CD4-positive, alpha-beta memory T cell (primary cell): ENCODE measurements around the gene SHC3. TPM values are rescaled to one million over a fixed set of nuclear protein-coding genes. Genes with fewer than 3 reads are reported as not detected.

Experiments
- CTCF ChIA-PET: fragments of 350-600 bp; sonication (Branson Sonifier 250); formaldehyde crosslinking; loops from one replicate; lab custom pipeline; 2021; ENCODE audit warnings: inconsistent platforms; ENCODE audit not compliant: partially characterized antibody; lab: Charles Lee
- POLR2A ChIA-PET: fragments of 350-600 bp; sonication (Branson Sonifier 250); formaldehyde crosslinking; loops from one replicate; lab custom pipeline; 2021; ENCODE audit not compliant: partially characterized antibody; lab: Charles Lee
- DNase-seq, 5 donors: peaks; one replicate each; pipeline versions ENCODE4 v3.0.0 to v3.0.0-alpha.2; 2020 to 2022; ENCODE audit warnings: mixed read lengths in 1 of 5
- H3K27ac ChIP-seq: one replicate; pipeline ENCODE4 v1.7.0; 2013; ENCODE audit warnings: low read depth, low read length
- H3K27me3 ChIP-seq: 2 replicates; pipeline ENCODE4 v1.7.0; 2013; ENCODE audit warnings: mild to moderate bottlenecking, low read length, moderate library complexity; ENCODE audit not compliant: insufficient read depth
- H3K36me3 ChIP-seq: 2 replicates; pipeline ENCODE4 v1.7.0; 2013; ENCODE audit warnings: mild to moderate bottlenecking, low read length, moderate library complexity; ENCODE audit not compliant: insufficient read depth
- H3K4me1 ChIP-seq: 2 replicates; pipeline ENCODE4 v1.7.0; 2013; ENCODE audit warnings: mild to moderate bottlenecking, low read length, moderate library complexity; ENCODE audit not compliant: insufficient read depth
- H3K4me3 ChIP-seq, 2 donors: one replicate each; pipeline ENCODE4 v1.7.0; 2013; ENCODE audit warnings: low read length in 2 of 2, mild to moderate bottlenecking in 1 of 2
- H3K9me3 ChIP-seq, 2 donors: one replicate each; pipeline ENCODE4 v1.7.0; 2013; ENCODE audit warnings: low read length in 2 of 2, control low read depth in 1 of 2; ENCODE audit not compliant: control insufficient read depth in 1 of 2
- H3K27ac Mint-ChIP-seq, 7 donors: one replicate each; pipeline ENCODE4 v1.8.0; 2020 to 2021; ENCODE audit warnings: mixed read lengths in 7 of 7, mild to moderate bottlenecking in 6 of 7, inconsistent platforms in 3 of 7, moderate library complexity in 3 of 7
- H3K27me3 Mint-ChIP-seq, 2 donors: one replicate each; pipeline ENCODE4 v1.8.0; 2020 to 2021; ENCODE audit warnings: mixed read lengths in 2 of 2
- H3K36me3 Mint-ChIP-seq, 2 donors: one replicate each; pipeline ENCODE4 v1.8.0; 2020 to 2021; ENCODE audit warnings: mixed read lengths in 2 of 2, inconsistent platforms in 1 of 2, mild to moderate bottlenecking in 1 of 2
- H3K4me1 Mint-ChIP-seq, 4 donors: one replicate each; pipeline ENCODE4 v1.8.0; 2020 to 2021; ENCODE audit warnings: mixed read lengths in 4 of 4, mild to moderate bottlenecking in 1 of 4
- H3K4me3 Mint-ChIP-seq, 8 donors: one replicate each; pipeline ENCODE4 v1.8.0; 2020 to 2021; ENCODE audit warnings: mixed read lengths in 8 of 8, mild to moderate bottlenecking in 7 of 8, moderate library complexity in 6 of 8, inconsistent platforms in 3 of 8
- H3K9me3 Mint-ChIP-seq, 8 donors: one replicate each; pipeline ENCODE4 v1.8.0; 2020 to 2021; ENCODE audit warnings: mixed read lengths in 8 of 8, mild to moderate bottlenecking in 5 of 8, inconsistent platforms in 3 of 8, moderate library complexity in 1 of 8
- intact Hi-C: fragments of 100-400 bp; cut with micrococcal nuclease; formaldehyde crosslinking; loops from one replicate; pipeline ENCODE4 v1.15.1; 2023
- polyA plus RNA-seq, 2 donors: library from polyadenylated mRNA; unstranded; fragments of 300-500 nt; fragmentation: Illumina TruSeq; gene quantifications; one replicate each; pipeline ENCODE4 v1.2.3, GENCODE V29; 2021
- total RNA-seq, 2 experiments: library from RNA; stranded (reverse); gene quantifications; one replicate each; pipeline ENCODE4 v1.2.3, GENCODE V29; 2021

SHC3 gene
- total and polyA plus RNA-seq, 4 experiments from 2014 or later: 0.06 TPM; not detected in 3

- DNase-seq: no peak
- Histone ChIP-seq H3K27me3 (no peaks in the 10 kb centered on the region), H3K27ac (no peak overlapping the region), H3K9me3 (no peaks in the 10 kb centered on the region), H3K36me3 (no peaks in the 10 kb centered on the region), H3K4me1 (no peaks in the 10 kb centered on the region), H3K4me3 (no peak overlapping the region)
- H3K27me3 Mint-ChIP-seq: peaks cover 7 to 12% of the 10 kb centered on the region in 2 donors
- POLR2A ChIA-PET: no interaction called here
- CTCF ChIA-PET: no interaction called here
- no peak overlapping the region for H3K27ac Mint-ChIP-seq
- intact Hi-C loops: no loop called here
- no peaks in the 10 kb centered on the region for H3K9me3 Mint-ChIP-seq
- no peak overlapping the region for H3K4me3 Mint-ChIP-seq
- peaks cover 0 to 4% (median 2%) of the 10 kb centered on the region in 4 donors for H3K4me1 Mint-ChIP-seq
- no peaks in the 10 kb centered on the region for H3K36me3 Mint-ChIP-seq
Observed at GRCh38 chr9:89089176-89089575, 89.4 kb downstream of the SHC3 start.

- CTCF ChIA-PET: no interaction called here
- H3K4me3 Mint-ChIP-seq: no peak overlapping the region
Observed at GRCh38 chr9:89083626-89084025, 95.0 kb downstream of the SHC3 start.

GRCh38 chr9:89080193-89080592 lies 98.4 kb downstream of the SHC3 start:
- H3K27me3 Mint-ChIP-seq: peaks cover 8 to 31% of the 10 kb centered on the region in 2 donors
- POLR2A ChIA-PET: no interaction called here

More at GRCh38 chr9:89083626-89084025, 95.0 kb downstream of the SHC3 start:
- intact Hi-C loops: no loop called here
- Histone ChIP-seq H3K9me3 (no peaks in the 10 kb centered on the region), H3K27ac (no peak overlapping the region), H3K4me3 (no peak overlapping the region), H3K27me3 (no peaks in the 10 kb centered on the region), H3K36me3 (no peaks in the 10 kb centered on the region), H3K4me1 (no peaks in the 10 kb centered on the region)
- Mint-ChIP-seq H3K27ac (peak overlapping the region in 1 of 7 donors; percentile 1), H3K36me3 (no peaks in the 10 kb centered on the region), H3K4me1 (peaks cover 0 to 4% (median 2%) of the 10 kb centered on the region in 4 donors), H3K27me3 (peaks cover 3 to 27% of the 10 kb centered on the region in 2 donors), H3K9me3 (peaks cover 0 to 9% (median 4%) of the 10 kb centered on the region in 8 donors)
- POLR2A ChIA-PET: no interaction called here
- DNase-seq: no peak

GRCh38 chr9:89079391-89079790 lies 99.2 kb downstream of the SHC3 start:
- POLR2A ChIA-PET: no interaction called here
- Mint-ChIP-seq H3K36me3 (no peaks in the 10 kb centered on the region), H3K9me3 (peaks cover 0 to 9% (median 4%) of the 10 kb centered on the region in 8 donors), H3K4me1 (no peaks in the 10 kb centered on the region), H3K27ac (no peak overlapping the region), H3K4me3 (no peak overlapping the region), H3K27me3 (peaks cover 9 to 29% of the 10 kb centered on the region in 2 donors)
- no peaks in the 10 kb centered on the region for H3K9me3 ChIP-seq
- no peak overlapping the region for H3K27ac ChIP-seq
- intact Hi-C loops: no loop called here
- H3K4me3 ChIP-seq: no peak overlapping the region
- H3K36me3 ChIP-seq: no peaks in the 10 kb centered on the region
- no peaks in the 10 kb centered on the region for H3K4me1 ChIP-seq
- H3K27me3 ChIP-seq: peaks cover 2% of the 10 kb centered on the region
- CTCF ChIA-PET: no interaction called here
- no peak for DNase-seq

More at GRCh38 chr9:89080193-89080592, 98.4 kb downstream of the SHC3 start:
- DNase-seq: no peak
- H3K4me3 Mint-ChIP-seq: no peak overlapping the region
- Histone ChIP-seq H3K4me3 (no peak overlapping the region), H3K4me1 (no peaks in the 10 kb centered on the region), H3K27ac (no peak overlapping the region), H3K36me3 (no peaks in the 10 kb centered on the region), H3K27me3 (peaks cover 2% of the 10 kb centered on the region), H3K9me3 (no peaks in the 10 kb centered on the region)
- peaks cover 0 to 9% (median 4%) of the 10 kb centered on the region in 8 donors for H3K9me3 Mint-ChIP-seq
- H3K27ac Mint-ChIP-seq: no peak overlapping the region
- H3K36me3 Mint-ChIP-seq: no peaks in the 10 kb centered on the region
- CTCF ChIA-PET: no interaction called here
- no peaks in the 10 kb centered on the region for H3K4me1 Mint-ChIP-seq
- intact Hi-C loops: no loop called here

GRCh38 chr9:89078860-89079259 lies 99.8 kb downstream of the SHC3 start:
- H3K27me3 ChIP-seq: peaks cover 2% of the 10 kb centered on the region
- no peaks in the 10 kb centered on the region for H3K36me3 Mint-ChIP-seq
- H3K4me1 Mint-ChIP-seq: no peaks in the 10 kb centered on the region
- no peak overlapping the region for H3K27ac ChIP-seq
- no peak overlapping the region for H3K27ac Mint-ChIP-seq
- DNase-seq: no peak
- H3K4me3 ChIP-seq: no peak overlapping the region
- H3K27me3 Mint-ChIP-seq: peaks cover 9 to 29% of the 10 kb centered on the region in 2 donors
- H3K9me3 ChIP-seq: no peaks in the 10 kb centered on the region
- H3K36me3 ChIP-seq: no peaks in the 10 kb centered on the region
- peaks cover 0 to 9% (median 4%) of the 10 kb centered on the region in 8 donors for H3K9me3 Mint-ChIP-seq
- ChIA-PET CTCF (no interaction called here), POLR2A (no interaction called here)
- intact Hi-C loops: no loop called here
- H3K4me1 ChIP-seq: no peaks in the 10 kb centered on the region
- no peak overlapping the region for H3K4me3 Mint-ChIP-seq

GRCh38 chr9:89078421-89078820 lies 100.2 kb downstream of the SHC3 start:
- intact Hi-C loops: no loop called here
- Mint-ChIP-seq H3K4me3 (no peak overlapping the region), H3K36me3 (no peaks in the 10 kb centered on the region), H3K27me3 (peaks cover 9 to 25% of the 10 kb centered on the region in 2 donors), H3K9me3 (peaks cover 0 to 6% (median 2%) of the 10 kb centered on the region in 8 donors), H3K27ac (no peak overlapping the region), H3K4me1 (no peaks in the 10 kb centered on the region)
- H3K4me1 ChIP-seq: no peaks in the 10 kb centered on the region
- no peaks in the 10 kb centered on the region for H3K9me3 ChIP-seq
- DNase-seq: no peak
- no peak overlapping the region for H3K27ac ChIP-seq
- no peak overlapping the region for H3K4me3 ChIP-seq
- H3K27me3 ChIP-seq: peaks cover 2% of the 10 kb centered on the region
- ChIA-PET CTCF (no interaction called here), POLR2A (no interaction called here)
- H3K36me3 ChIP-seq: no peaks in the 10 kb centered on the region

- H3K9me3 Mint-ChIP-seq: peaks cover 0 to 3% (median 0%) of the 10 kb centered on the region in 8 donors
- ChIA-PET POLR2A (no interaction called here), CTCF (interaction anchor here (0.7 kb wide), 1 partner anchor 128 kb away, joined by 3 read pairs; no protein-coding TSS in a partner anchor)
- H3K27ac Mint-ChIP-seq: no peak overlapping the region
- no peaks in the 10 kb centered on the region for H3K36me3 Mint-ChIP-seq
- peak overlapping the region in 1 of 8 donors; percentile 6 for H3K4me3 Mint-ChIP-seq
- no peaks in the 10 kb centered on the region for H3K4me1 ChIP-seq
- peaks cover 2% of the 10 kb centered on the region for H3K27me3 ChIP-seq
- DNase-seq: no peak
- no peaks in the 10 kb centered on the region for H3K9me3 ChIP-seq
- no peaks in the 10 kb centered on the region for H3K4me1 Mint-ChIP-seq
- no peaks in the 10 kb centered on the region for H3K36me3 ChIP-seq
- intact Hi-C loops: no loop called here
- peaks cover 13 to 18% of the 10 kb centered on the region in 2 donors for H3K27me3 Mint-ChIP-seq
- H3K27ac ChIP-seq: no peak overlapping the region
- H3K4me3 ChIP-seq: no peak overlapping the region
Observed at GRCh38 chr9:89077519-89077918, 101.1 kb downstream of the SHC3 start.
